Ammon's horn (tissue), 1 donor: ENCODE results near the gene CDH4.
A peak's percentile ranks its signal among the peaks of the same experiment; 100 is the strongest.

Experiments used
- DNase-seq: peaks from one replicate; pipeline ENCODE4 v3.0.0-alpha.2; 2016; ENCODE audit warnings: low spot score

Gene CDH4

DNA sequence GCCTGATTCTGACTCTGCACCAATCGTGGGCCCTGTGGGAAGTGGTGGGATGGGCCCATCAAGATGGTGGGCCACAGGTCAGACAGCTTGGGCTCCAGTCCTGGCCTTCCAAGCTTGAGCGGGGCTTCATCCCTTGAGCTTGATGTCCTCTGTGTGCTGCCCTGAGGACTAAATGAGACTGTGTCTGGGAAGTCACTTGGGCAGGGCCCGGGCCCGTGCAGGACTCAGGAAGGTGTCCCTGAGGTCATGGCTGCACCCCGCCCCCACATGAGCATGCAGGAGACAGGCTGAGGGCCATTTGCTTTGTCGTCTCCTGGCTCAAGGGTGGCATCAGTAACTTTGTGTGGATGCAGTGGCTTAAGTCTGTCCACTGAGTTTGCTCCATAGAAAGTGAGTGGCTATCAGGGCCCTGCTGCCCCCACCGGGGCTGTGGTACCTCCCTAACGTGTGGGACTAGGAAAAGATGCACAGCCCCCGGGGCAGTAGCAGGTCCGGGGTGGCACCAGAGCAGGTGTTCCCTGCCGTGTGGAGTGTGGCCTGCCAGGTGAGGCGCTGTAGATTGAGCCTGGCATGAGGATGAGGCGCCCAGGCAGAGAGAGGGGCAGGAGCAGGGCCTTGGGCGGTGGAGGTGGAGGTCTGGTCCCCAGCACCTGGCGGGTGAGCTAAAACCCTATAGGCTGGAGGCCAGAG is 515.0 kb downstream of the CDH4 start:
- no peak for DNase-seq

DNA sequence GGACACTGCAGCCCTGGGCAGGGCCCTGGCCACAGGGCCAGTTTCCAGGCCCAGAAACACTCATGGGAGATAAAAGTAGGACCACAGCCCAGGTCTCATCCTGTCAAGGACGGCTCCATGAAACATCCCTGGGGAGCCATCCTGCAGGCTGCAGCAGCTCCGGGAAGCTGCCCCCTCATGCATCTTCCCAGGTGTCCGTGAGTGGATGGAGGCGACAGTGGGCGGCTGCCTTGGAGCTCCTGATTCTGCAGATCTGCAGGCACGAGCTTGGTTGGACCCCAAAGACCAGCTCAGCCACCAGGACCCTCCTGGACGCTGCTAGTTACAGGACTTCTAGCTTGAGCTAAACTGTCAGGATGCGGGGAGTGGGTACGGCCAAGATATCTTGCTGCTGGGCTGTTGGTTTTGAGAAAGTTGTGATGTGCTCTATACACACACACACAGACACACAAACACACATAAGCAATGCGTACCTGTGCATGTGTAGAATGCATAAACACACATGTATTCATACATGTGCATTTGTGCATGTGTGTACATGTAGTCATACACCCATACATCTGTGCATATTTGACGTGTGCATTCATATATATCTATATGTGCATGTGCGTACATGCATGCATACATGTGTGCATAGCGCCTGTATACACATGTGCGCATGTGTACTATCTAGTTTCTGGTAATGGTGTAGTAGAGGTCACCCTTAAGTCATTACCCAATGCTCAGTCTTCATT is 515.9 kb downstream of the CDH4 start:
- DNase-seq = no peak

DNA sequence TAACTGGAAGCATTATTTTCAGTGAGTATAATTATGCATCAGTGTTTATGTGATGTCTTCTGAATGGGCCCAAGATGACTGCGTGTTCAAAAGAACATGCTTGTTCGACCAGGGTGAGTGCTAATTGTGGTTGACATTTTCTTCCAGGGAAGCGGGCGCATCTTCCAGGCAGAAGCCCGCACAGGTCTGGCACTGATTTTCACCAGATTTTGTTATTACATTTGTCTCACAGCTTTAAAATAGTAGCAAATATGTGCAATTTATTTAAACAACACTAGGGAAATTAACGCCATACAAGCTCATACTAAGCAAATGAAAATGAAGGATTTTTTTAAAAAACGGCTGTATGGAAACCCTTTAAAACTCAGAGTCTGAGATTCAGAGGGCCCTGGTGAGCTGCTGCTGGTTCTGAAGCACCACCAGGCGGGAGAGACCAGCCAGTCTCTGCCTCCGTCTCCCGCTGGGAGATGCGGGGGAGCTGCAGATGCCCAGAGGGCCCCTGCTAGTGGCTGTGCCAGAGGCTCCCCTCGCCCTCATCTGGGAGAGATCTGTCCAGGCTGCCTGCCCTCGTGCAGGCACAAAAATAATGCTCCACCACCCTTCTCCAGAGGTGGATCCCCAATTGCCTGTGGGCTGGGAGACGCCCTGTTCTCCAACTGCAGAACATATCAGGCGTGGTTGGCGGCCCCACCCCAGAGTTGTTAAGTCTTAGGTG is 516.7 kb downstream of the CDH4 start:
- no peak for DNase-seq

DNA sequence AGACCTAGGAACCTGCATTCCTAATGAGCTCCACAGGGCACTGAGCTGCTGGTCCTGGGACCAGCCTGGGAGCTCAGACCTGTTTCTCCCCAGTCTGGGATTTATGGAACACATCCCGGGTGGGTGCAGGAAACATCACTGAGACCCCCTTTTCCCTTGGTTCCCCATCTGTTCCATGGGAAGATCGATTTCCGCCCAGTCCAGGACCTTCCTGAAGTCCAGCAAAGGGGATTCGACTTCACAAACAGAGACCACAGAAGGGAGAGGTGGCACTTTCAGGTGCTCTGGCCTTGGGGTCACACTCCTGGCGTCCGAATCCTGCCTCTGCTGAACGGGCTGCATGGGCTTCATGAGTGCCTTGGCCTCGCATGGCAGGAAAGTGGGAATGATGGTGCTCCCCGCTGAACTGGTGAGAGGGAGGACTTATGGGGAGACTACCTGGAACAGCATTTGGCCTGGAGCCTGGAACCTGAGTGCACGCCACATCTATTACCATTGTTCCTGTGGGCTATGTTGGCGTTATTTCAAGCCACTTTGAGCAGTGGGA is 517.3 kb downstream of the CDH4 start:
- DNase-seq = no peak

DNA sequence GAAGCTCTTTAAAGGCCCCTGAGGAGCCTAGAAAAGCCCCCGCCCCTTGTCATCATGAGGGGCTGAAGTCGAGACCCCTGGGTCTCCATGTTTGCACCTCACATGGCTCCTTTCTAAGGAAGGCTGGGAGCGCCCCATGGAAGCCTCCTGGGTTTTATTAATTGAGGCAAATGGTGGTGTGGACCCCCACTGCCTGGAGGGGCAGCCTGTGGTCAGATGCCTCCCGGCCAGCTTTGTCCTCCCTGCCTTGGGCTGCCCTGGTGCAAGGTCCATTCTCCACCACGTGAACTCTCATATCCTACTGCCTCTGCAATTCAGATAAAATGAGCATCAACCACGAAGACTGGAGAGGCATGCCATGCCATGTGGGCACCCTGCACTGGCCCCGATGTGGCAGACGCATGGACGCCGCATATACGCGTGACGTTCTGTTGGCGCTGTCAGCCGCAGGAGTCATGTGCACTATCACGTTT is 518.1 kb downstream of the CDH4 start:
- no peak for DNase-seq

DNA sequence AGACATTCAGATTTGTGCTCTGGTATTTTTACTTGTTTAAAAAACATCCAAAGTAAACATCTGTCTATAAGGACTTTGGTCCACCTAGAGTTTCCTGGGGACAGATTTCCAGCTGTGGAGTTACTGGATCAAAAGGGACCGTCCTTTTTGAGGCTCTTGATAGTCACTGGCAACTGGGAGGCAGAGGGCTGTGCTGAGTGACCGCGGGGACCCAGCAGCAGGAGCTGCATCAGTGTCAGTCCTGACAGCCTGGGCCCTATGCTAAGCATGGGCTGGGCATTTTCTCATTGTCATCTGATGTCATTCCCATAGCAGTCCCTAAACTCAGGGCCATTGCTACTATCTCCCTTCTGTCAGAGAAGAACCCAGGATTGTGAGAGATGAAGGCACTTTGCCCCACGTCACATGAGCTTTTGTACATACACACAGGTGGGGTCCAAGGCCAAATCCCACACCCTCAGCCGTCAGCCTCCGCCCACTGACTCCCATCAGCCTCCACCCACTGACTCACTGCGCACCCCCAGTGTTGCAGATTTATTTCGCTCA is 519.8 kb downstream of the CDH4 start:
- no peak for DNase-seq

DNA sequence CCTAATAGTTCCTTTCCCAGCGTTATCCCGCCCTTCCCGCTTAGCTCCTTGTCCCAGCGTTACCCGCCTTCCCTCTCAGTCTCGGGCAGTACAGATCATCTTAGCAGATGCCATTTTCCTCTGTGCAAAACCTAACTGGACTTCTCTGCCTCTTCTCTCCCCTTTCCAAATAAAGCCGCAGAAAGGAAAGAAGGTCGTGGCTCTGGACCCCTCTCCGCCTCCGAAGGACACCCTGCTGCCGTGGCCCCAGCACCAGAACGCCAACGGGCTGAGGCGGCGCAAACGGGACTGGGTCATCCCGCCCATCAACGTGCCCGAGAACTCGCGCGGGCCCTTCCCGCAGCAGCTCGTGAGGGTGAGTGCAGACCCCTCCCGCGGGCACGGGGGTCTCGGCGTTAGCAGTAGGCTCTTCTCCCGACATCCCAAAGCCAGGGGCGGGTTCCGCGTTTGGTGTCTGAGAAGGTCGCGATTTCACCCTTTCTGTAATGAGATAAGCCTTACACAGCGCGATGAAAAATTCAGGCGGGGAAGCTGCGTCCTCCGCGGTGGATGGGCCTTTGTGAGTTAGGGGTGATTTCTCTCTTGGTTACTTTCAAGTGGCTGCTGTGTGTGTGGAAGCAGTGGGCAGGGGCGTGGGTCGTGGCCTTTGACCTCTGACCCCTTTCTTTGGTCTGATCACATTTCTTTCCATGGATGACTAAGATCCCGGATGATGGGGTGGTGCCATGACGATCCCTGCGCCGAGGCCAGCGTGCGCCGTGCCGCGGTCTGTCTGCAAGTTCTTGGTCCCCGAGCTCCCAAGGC is 521.0 kb downstream of the CDH4 start:
- DNase-seq = no peak

DNA sequence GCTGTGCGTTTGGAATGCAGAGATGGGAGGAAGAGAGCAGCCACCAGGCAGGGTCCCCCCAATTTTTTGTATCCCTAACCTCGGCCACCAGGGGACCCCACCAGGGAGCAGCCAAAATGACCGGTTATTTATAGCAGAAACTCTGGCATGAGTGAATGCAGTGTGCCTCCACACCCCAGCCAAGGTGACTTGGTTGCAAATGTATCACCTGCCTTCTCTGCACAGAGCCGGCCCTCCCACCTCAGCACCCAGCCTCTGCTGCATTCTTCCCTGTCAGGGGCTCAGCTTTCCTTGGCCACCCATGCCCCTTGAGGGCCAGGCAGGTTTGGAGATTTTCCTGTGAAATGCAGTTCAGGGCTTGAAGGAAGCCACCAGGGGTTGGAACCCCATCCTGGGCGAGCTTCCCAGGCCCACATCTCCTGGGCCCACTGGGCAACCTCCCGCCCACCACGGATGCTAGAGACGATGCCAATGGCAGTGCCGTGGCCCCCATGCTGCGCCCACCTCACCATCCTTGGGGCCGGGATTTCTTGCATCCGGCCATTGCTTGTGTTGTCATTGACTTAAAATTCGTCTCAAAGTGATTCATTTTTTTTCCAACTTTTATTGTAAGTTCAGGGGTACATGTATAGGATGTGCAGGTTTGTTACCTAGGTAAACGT is 522.0 kb downstream of the CDH4 start:
- DNase-seq = no peak

DNA sequence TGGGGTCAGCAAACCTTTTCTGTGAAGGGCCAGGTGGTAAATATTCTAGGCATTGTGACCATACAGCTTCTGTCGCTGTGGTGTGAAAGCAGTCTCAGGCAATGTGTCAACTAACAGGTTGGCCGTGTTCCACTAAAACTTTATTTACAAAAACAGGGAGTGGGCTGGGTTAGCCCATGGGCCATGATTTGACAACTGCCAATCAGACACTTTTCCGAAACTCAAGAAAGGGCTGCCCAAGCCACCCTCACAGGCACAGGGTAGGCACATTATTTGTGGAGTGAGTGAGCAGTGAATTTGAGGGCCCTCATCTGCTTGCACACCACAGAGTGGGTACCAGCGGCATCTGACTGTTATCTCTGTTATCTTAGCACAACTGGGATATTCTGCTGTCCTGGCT is 523.4 kb downstream of the CDH4 start:
- DNase-seq = no peak

DNA sequence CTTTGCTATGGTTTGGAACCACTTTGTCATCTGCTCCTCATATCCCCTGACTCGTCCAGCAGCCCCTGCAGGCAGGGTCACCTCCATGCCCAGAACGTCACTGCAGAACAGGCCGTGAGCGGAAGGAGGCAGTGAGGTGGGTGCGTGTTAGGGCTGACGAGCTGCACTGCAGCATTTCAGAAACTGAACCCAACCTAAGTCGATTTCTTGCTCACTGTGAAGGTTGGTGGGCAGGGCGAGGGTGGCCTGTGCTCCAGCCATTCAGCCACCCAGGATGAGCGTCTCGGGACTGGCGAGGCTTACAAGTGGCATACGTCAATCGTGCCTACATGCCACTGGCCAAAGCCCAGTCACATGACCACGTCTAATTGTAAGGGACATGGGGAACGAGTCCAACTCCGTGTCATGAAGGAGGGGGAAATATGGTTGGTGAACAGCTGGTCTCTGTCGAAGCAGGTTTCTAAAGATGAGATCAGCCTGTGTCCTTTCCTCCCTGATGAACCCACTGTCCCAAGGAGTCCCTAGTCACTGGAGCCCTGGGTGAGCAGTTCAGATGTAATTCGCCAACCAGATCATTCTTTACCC is 524.5 kb downstream of the CDH4 start:
- DNase-seq = no peak

DNA sequence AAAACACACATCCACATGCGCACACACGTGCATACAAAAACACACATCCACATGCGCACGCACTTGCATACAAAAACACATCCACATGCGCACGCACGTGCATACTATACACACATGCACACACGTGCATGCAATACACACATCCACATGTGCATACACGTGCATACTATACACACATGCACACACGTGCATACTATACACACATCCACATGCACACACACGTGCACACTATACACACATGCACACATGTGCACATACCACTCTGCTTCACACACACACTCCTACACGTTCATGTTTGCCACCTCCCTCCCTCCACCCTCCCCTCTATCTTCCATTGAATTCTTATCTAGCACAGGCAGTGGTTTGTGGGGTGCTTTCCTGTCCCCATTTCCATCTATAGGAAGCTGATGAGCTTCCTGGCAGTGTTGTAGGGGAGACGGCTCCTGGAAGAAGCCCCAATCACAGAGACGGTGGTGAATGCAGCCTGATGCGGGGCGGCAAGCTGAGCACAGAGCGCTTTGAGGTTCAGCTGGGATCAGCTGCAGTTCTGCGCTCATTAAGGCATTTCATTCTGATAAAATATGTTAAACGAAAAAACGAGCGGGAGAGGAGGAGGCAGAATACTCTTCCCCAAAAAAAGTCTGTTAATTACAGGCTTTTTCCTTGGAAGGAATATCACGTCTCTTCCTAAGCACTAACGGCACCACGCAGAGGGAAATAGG is 525.9 kb downstream of the CDH4 start:
- DNase-seq = no peak

DNA sequence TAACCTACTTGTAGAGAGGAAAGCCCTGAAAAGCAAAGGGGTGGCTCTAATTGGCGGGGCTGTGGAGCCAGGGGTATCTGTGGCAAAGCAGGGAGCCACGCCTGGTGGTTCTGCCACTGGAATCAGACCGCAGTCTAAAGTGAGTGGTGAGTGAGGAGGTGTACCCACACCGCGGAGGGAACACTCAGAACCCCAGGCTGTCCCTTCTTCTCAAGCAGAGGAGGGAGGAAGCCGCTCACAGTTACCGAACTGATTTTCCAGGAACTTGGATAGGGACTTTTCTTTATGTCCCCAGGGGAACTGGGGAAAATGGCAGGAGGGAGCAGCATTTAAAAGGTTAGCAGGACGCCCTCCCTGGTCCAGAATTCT is 526.4 kb downstream of the CDH4 start:
- no peak for DNase-seq

DNA sequence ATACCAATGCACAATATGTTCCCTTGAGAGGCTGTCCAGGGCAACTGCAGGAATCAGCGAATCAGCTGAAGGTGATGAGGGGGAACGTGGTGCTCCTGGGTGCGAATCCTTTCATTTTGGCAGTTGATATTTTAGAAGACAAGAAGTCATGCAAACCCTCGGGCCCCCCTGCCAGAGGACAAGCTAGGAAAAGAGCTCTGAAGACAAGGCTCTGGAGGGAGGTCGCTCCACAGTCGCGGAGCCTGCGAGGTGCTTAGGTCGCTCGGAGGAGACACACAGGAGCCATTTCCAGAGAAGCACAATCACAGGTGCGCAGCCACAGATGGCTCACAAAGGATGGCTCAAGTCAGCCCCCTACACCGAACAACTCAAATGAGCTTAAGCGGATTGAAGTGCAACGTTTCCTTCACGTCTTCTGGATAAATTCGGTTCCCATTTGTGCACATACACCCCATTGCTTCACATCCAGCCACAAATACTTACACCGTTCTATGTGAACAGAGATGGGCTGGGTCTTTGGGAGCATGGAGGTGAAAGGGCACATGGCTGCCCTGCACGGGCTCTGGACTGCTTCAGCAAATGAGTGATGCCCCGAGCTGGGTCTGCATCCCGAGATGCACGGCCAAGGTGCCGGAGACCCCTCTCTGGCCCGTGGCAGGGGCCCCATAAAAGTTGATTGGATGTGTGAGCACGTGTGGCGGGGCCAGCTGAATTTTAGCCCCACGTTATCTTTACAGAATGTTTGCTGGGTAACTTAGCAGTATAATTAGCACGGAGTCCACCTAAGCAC is 527.3 kb downstream of the CDH4 start:
- DNase-seq = no peak

DNA sequence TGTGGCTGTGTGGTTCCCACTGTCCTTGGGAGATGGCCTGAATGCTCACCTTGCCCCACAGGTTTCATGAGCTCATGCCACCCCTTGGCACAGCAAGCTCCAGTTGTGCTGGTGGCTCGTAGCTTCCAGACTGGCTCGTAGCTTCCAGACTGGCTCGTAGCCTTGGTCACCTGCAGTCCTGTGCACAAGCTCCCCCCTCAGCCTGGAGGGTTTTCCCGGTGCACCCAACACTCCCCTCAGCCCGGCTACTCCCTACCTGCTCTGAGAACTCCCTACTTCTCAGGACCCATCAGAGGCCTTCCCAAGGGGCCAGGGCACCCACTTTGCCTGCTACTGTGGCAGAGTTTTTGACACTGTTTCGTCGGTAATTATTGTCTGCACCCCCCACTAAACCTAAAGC is 528.0 kb downstream of the CDH4 start:
- no peak for DNase-seq

DNA sequence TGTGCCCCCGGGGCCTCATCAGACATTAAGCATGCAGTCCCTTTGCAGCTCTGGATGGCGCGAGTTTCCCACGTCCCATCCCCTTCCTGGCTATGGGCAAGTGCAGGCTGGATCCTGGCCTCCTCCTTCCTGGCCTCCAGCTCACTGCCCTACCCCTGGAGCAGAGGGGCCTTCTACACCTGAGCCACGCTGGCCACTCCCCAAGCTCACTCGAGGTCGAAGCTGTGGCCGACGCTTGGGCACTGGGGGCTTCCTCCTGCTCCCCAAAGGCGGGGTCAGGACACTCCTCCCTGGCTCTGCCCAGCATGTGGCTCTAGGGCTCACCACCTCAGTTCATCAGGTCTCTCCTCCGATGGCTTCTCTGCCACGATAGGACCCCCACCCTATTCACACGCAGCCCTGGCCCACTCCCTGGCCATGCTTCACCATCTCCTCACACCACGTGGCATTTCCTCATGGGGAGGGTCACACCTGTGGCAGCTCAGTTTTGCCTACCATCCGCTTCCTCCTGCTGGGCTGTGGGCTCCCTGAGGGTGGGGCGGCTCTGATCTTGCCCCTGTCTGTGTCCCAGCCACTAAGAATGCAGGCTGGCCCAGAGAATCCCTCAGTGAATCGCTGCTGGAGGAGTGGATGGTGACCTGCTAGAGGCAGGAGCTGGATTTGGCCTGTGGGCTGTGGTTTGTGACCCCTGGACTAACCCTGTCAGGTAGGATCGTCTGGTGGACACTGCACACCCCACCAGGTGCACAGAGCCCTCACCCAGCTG is 532.9 kb downstream of the CDH4 start:
- no peak for DNase-seq

DNA sequence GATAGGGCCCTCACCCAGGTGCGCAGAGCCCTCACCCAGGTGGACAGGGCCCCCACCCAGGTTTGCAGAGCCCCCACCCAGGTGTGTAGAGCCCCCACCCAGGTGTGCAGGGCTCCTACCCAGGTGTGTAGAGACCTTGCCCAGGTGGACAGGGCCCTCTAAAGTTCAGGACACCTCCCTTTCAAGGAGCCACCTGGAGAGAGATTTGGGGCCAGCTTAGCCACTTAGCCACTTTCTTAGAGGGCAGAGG is 533.4 kb downstream of the CDH4 start:
- no peak for DNase-seq

DNA sequence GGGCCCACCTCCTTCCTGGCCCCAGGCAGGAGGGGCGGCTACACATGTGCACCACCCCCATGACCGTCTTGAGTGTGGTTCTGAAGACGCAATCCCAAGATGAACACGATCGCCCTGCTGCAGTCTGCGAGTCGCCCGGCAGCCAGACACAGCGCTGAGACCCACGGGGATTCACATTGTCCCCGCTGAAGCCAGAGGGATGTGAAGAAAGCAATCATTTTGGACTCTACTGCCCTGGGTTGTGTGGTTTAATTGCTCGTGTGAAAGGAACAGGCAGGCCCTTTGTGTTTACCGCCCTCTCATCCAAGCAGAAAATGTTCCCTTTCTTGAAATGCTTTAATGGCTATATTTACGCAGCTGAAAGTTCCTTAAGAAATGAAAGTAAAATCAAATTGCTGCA is 534.2 kb downstream of the CDH4 start:
- DNase-seq = peak; percentile 61

DNA sequence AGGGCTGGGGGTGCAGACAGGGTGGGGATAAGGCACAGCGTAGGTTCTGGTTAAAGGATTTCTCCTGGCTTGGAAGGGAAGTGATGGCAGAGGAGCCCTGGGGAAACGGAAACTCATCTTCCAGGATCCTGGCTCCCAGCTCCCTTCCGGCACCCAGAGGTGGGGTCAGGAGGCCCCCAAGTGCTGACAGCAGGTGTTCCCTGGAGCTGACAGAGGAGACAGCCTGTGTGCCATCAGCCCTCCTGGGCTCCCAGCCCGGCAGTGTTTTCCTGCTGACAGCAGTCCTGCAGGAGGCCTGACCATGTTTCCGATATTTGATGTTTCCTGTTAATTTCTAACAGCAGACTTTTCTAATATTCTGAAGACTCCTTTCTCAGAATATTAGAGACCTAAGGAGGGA is 536.3 kb downstream of the CDH4 start:
- DNase-seq = no peak

DNA sequence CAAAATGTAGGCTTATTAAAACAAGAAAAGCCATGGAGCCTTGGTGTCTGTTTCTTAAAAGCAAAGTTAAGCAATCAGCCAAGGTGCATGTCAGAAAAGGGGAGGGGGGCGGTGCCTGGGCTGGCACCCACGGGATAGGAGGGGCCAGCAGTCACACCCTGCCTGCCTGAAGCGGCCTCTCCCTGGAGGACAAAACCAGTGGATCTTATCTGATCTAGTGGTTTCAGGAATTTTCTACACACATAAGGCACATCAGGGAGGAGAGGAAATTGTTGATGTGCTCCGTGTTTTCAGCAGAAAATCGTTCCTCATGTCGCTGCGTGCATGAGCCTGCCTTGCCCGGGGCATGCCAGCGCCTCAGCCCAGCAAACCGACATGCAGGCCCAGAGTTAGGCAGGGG is 537.3 kb downstream of the CDH4 start:
- DNase-seq = no peak
